Hindlimb muscle (tissue), 1 donor: ENCODE data around the gene GRM7. TPM values are rescaled to one million over a fixed set of nuclear protein-coding genes. Genes with fewer than 3 reads are reported as not detected.
A peak's percentile ranks its signal among the peaks of the same experiment; 100 is the strongest.

Experiments
- DNase-seq: peaks from one replicate; pipeline ENCODE4 v3.0.0-alpha.2; 2013
- polyA plus RNA-seq: library from polyadenylated mRNA; unstranded; fragments of 120-200 nt; gene quantifications from one replicate; pipeline ENCODE4 v1.2.1, GENCODE V29; 2013; ENCODE audit not compliant: insufficient read length

Gene GRM7
- polyA plus RNA-seq, 1 donor, result not detected

GRCh38 chr3:7160689-7161088 lies 299.8 kb downstream of the GRM7 start:
- DNase-seq, result no peak

GRCh38 chr3:7166460-7166859 lies 305.5 kb downstream of the GRM7 start:
- peak; percentile 3 for DNase-seq

GRCh38 chr3:7171493-7171892 lies 310.6 kb downstream of the GRM7 start:
- no peak for DNase-seq

GRCh38 chr3:7172996-7173395 lies 312.1 kb downstream of the GRM7 start:
- DNase-seq, result no peak

GRCh38 chr3:7188551-7188950 lies 327.6 kb downstream of the GRM7 start:
- DNase-seq, result no peak

- no peak for DNase-seq
These were observed 329.2 kb downstream of the GRM7 start for GRCh38 chr3:7190095-7190494.

GRCh38 chr3:7193269-7193668 lies 332.4 kb downstream of the GRM7 start:
- DNase-seq, result no peak

- no peak for DNase-seq
These were observed 333.3 kb downstream of the GRM7 start for GRCh38 chr3:7194071-7194835.

GRCh38 chr3:7195934-7196333 lies 335.0 kb downstream of the GRM7 start:
- no peak for DNase-seq

- no peak for DNase-seq
These were observed 340.9 kb downstream of the GRM7 start for GRCh38 chr3:7201784-7202183.

- no peak for DNase-seq
These were observed 343.3 kb downstream of the GRM7 start for GRCh38 chr3:7203969-7204847.

- no peak for DNase-seq
These were observed 343.9 kb downstream of the GRM7 start for GRCh38 chr3:7204848-7205156.

GRCh38 chr3:7205535-7205934 lies 344.6 kb downstream of the GRM7 start:
- DNase-seq, result no peak

- no peak for DNase-seq
These were observed 345.0 kb downstream of the GRM7 start for GRCh38 chr3:7205962-7206361.

- DNase-seq, result no peak
These were observed 346.2 kb downstream of the GRM7 start for GRCh38 chr3:7207125-7207524.

GRCh38 chr3:7207928-7208327 lies 347.0 kb downstream of the GRM7 start:
- no peak for DNase-seq

- no peak for DNase-seq
These were observed 348.2 kb downstream of the GRM7 start for GRCh38 chr3:7209098-7209497.

GRCh38 chr3:7211740-7212139 lies 350.8 kb downstream of the GRM7 start:
- no peak for DNase-seq

GRCh38 chr3:7215706-7216105 lies 354.8 kb downstream of the GRM7 start:
- DNase-seq, result no peak

GRCh38 chr3:7226393-7226792 lies 365.5 kb downstream of the GRM7 start:
- DNase-seq, result no peak

GRCh38 chr3:7238565-7239295 lies 377.8 kb downstream of the GRM7 start:
- no peak for DNase-seq

GRCh38 chr3:7241584-7242302 lies 380.8 kb downstream of the GRM7 start:
- DNase-seq, result no peak

- DNase-seq, result no peak
These were observed 381.4 kb downstream of the GRM7 start for GRCh38 chr3:7242303-7242635.
